ENCODE results near the gene RNF20.
A peak's percentile ranks its signal among the peaks of the same experiment; 100 is the strongest.

The RNF20 gene

GRCh38 chr9:101533334-101534204 lies at the start of gene RNF20 (continued):
- TF ChIP-seq ZNF341 (tag by site-specific recombination; IDR thresholded peaks at IDR 0.05; ENCODE audit: low read depth): no peak
- TF ChIP-seq ZBTB44 (tag by site-specific recombination; IDR thresholded peaks at IDR 0.05): no peak
- no peak for TF ChIP-seq ZNF521 (tag by site-specific recombination; IDR thresholded peaks at IDR 0.05)
- TF ChIP-seq BCL11B (tag by site-specific recombination; IDR thresholded peaks at IDR 0.05; ENCODE audit: low read depth): no peak
- no peak for TF ChIP-seq ZNF48 (tag by site-specific recombination; IDR thresholded peaks at IDR 0.05)
- TF ChIP-seq PRDM4 (tag by site-specific recombination; IDR thresholded peaks at IDR 0.05): no peak
- TF ChIP-seq MZF1 (tag by site-specific recombination; IDR thresholded peaks at IDR 0.05; ENCODE audit: borderline replicate concordance): no peak
- TF ChIP-seq ZBTB7A (tag by site-specific recombination; IDR thresholded peaks at IDR 0.05; ENCODE audit: low read depth): no peak
- TF ChIP-seq ZNF239 (tag by site-specific recombination; IDR thresholded peaks at IDR 0.05): no peak
- TF ChIP-seq ZNF140 (tag by site-specific recombination; IDR thresholded peaks at IDR 0.05): no peak
- no peak for TF ChIP-seq ZNF433 (tag by site-specific recombination; IDR thresholded peaks at IDR 0.05; ENCODE audit: low read depth)
- TF ChIP-seq SALL2 (tag by site-specific recombination; IDR thresholded peaks at IDR 0.05; ENCODE audit: borderline replicate concordance): no peak
- peak; percentile 42 for TF ChIP-seq GLIS1 (tag by site-specific recombination; IDR thresholded peaks at IDR 0.05)
- TF ChIP-seq ZNF366 (tag by site-specific recombination; conservative IDR thresholded peaks at IDR 0.05): peak; percentile 96
- no peak for TF ChIP-seq ZNF202 (tag by site-specific recombination; IDR thresholded peaks at IDR 0.05; ENCODE audit: borderline replicate concordance)
- no peak for TF ChIP-seq ZNF704 (tag by site-specific recombination; IDR thresholded peaks at IDR 0.05)

GRCh38 chr9:101484046-101484445 lies 49.6 kb upstream of the RNF20 start:
- H3K36me3 ChIP-seq (ENCODE audit: control insufficient read depth in 2 of 2, insufficient read depth in 1 of 2, low read length in 2 of 2): no peaks in the 10 kb centered on the region
- no peak overlapping the region for H3K4me3 ChIP-seq (ENCODE audit: low read depth, low read length)
- no peaks in the 10 kb centered on the region for H3K4me1 ChIP-seq (ENCODE audit: control insufficient read depth, insufficient read depth, low read length)
- POLR2A ChIA-PET: no interaction called here
- no peaks in the 10 kb centered on the region for H3K9me3 ChIP-seq (ENCODE audit: control insufficient read depth, insufficient read depth, low read depth, low read length)
- CTCF ChIA-PET: interaction anchor here (0.7 to 3.9 kb wide), 3 partner anchors 25 to 45 kb away, joined by 4 to 21 read pairs (median 4); no protein-coding TSS in a partner anchor
- H3K27ac ChIP-seq (ENCODE audit: extremely low read depth, low read depth, low read length): no peak overlapping the region
- TF ChIP-seq PRDM1 (tag by site-specific recombination; IDR thresholded peaks at IDR 0.05) (peak; percentile 95), ZNF18 (tag by site-specific recombination; IDR thresholded peaks at IDR 0.05) (no peak), YY1 (tag by site-specific recombination; IDR thresholded peaks at IDR 0.05) (no peak), SETDB1 (IDR thresholded peaks at IDR 0.05; ENCODE audit: insufficient read length, low read length) (no peak), ZNF280C (tag by site-specific recombination; IDR thresholded peaks at IDR 0.05) (no peak), ZNF202 (tag by site-specific recombination; IDR thresholded peaks at IDR 0.05; ENCODE audit: borderline replicate concordance) (no peak), ZNF132 (tag by site-specific recombination; IDR thresholded peaks at IDR 0.05; ENCODE audit: borderline replicate concordance) (no peak), ZNF366 (tag by site-specific recombination; conservative IDR thresholded peaks at IDR 0.05) (peak; percentile 76), ZNF670 (tag by site-specific recombination; IDR thresholded peaks at IDR 0.05; ENCODE audit: low read depth) (no peak), ZFP41 (tag by site-specific recombination; IDR thresholded peaks at IDR 0.05; ENCODE audit: borderline replicate concordance) (no peak), TRIM28 (IDR thresholded peaks at IDR 0.05; ENCODE audit: borderline replicate concordance, low read length) (no peak), EGR2 (tag by site-specific recombination; IDR thresholded peaks at IDR 0.05; ENCODE audit: low read depth) (no peak), KLF9 (tag by site-specific recombination; IDR thresholded peaks at IDR 0.05; ENCODE audit: low read depth) (no peak)

Data from HEK293 (cell line).